GM10847 (cell line): ENCODE data around the gene PPL.

Experiments
- POLR2A ChIP-seq: IDR thresholded peaks from 2 replicates; pipeline ENCODE4 v1.6.1; 2011; ENCODE audit not compliant: insufficient read length; ENCODE audit errors: extremely low read depth

Gene PPL

DNA sequence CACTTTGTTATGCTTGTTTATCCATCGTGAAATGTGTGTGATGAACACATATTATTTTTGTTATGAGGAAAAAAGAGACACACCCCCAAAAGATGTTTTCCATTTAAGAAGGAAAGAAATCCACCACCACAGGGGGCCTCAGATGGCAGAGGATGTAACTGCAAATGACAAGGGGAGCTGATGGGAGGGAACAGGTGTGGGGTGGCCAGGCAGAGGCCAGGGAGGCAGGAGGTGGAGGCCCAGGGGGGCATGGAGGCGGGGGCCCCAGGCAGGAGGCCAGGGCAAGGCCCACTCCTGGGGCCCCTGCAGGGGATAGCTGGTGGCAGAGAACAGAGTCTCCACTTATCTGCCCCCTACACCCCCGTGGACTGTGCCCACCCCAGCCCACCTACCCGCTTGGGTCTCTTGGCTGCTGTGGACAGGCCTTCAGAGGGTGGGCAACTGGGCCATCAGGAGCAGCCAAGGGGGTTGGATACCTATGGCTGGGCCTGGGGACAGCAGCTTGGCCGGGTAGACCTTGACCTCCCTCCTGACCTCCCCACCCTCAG lies 28.0 kb downstream of the PPL start:
- TF ChIP-seq POLR2A = no peak

- no peak for TF ChIP-seq POLR2A
Measured at GRCh38 chr16:4904942-4905615, 31.9 kb downstream of the PPL start.

DNA sequence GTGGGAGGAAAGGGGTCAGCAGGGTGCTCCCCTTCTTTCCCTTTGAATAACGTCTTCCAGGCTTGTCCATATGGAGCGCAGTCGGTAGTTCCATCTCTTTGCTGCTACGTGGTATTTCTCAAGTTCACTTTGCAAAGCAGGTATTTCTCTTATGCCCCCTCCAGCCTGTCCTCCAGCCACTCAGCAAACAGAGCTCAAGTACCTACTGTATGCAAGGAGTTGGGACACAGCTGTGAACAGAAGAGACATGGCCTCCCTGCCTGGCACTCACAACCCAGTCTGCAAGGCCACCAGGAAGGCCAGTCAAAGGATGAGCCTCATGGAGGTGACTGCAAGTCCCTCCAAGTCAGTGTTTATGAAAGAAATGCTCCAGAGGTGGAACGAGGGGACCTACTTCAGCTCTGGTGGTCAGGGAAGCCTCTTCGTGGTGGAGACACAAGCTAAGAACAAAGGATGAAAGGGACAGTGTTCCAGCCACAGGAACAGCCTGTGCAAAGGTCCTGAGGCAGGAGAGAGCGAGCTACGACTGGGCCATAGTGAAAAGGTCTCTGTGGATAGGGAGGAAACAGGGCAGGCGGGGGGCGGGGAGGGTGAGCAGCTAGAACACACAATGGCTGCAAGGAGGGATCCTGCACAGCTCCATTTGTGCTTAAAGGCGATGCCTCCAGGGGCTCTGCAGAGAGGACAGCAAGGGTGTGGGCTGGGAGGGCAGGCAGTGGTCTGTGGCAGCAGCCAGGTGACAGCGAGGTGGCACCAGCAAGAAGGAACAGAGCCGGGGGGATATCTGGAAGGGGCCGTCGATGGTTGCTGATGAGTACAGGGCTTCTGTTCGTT lies 32.6 kb downstream of the PPL start:
- TF ChIP-seq POLR2A = no peak

- TF ChIP-seq POLR2A = no peak
Measured at GRCh38 chr16:4902038-4902437, 34.9 kb downstream of the PPL start.

GRCh38 chr16:4900750-4901149 lies 36.2 kb downstream of the PPL start:
- TF ChIP-seq POLR2A = no peak

DNA sequence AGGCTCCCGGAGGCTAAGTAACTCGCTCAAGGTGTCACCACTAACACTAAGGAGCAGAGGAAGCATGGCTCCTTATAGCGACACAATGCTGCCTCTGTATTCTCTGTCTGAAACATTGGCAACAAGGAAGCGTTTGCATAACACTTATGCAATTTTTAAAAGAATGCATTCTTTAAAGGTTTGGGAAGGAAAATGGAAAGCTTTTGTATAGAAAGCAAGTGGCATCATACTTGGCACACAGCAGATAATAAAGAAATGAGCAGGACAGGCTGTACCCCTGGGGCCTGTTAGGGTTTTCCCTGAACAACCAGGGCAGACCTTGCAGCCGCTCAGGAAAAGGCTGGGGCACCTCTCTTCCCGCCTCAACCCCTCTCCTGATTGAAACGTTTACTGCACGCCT lies 36.9 kb downstream of the PPL start:
- no peak for TF ChIP-seq POLR2A

- TF ChIP-seq POLR2A = no peak
Measured at GRCh38 chr16:4899474-4899846, 37.5 kb downstream of the PPL start.

DNA sequence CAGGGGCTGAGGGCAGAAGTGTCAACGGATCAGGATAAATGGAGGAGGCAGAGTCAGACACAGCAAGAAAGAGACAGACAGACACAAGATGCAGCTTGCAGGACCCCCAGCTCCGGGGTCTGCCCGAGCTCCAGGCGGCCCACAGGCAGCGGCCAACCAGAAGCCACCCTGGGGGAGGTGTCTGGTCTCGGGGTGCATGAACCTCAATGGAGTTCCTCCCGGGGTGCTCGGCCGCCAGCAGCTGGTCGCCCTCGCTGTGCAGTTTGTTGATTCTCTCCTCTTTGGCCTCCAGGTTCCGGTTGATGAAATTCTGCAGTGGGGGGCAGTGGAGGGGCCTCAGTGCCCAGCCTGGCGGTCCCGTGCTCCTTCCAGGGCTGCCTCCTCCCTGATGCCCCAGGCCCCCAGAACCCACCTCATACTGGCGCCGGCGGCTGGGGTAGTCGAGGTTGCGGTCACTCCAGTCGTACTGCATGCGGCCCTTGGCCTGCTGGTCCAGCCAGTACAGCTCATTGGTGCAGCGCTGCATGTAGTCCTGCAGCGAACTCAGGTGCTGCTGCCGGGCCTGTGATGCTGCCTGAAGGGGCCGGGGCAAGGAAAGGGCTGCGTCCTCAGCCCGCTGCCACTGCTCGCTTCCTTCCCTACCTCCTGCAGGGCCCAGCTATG lies 38.0 kb downstream of the PPL start:
- TF ChIP-seq POLR2A = no peak

DNA sequence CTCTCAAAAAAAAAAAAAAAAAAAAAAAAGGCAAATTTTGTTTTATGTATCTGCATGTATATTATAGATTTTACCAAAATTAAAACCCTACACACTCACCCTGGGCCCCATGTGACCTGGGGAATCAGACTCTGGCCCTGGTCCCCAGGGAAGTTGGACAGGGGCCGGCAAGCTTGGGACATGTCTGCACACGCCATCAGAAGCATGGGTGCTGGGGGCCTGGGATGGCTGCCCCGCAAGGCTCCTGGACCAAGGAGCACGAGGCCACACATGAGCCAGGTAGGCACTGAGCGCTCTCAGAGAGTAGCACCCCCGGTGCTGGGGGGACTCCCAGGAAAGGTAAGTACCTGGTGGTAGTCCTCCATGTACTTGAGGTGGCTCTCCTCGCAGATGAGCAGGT lies 39.6 kb downstream of the PPL start:
- no peak for TF ChIP-seq POLR2A

- TF ChIP-seq POLR2A = no peak
Measured at GRCh38 chr16:4895366-4895765, 41.6 kb downstream of the PPL start.

- TF ChIP-seq POLR2A = no peak
Measured at GRCh38 chr16:4894276-4895150, 42.4 kb downstream of the PPL start.

- TF ChIP-seq POLR2A = no peak
Measured at GRCh38 chr16:4893103-4893862, 43.7 kb downstream of the PPL start.

DNA sequence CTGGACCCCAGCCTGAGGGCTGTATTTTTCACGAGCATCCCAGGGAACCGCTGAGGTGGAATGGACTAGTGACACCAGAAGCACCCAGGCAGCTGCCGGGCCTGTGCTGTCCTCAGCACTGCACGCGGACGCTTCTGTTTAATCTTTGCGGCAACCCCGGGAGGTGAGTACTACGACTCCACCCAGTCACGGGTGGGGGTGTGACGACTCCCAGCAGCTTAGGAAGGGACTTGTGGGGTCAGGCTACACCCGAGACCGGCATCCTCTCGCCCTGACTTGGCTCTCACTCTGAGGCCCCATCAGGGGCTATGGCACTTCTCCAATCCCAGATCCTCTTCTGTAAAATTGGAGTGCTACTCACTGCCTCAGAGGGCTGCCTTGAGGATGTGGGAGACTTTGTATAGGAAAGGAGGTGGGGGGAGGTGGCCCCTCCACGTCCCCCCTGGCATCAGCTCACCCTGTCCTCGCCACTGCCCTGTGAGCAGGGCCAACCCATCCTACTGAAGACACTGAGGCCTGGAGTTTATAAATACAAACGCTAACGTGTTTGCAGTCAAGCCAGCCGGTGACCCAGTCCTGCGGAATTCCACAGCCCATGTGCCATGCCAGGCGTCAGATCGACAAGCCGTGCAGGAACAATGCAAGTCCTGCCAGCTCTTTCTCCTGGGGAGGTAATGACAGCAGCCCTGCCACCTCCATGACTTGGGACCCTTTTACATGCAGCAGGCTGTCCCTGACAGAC lies 44.4 kb downstream of the PPL start:
- TF ChIP-seq POLR2A = no peak

GRCh38 chr16:4891886-4892216 lies 45.1 kb downstream of the PPL start:
- no peak for TF ChIP-seq POLR2A
